ENCODE measurements around the gene RPS3. TPM values are rescaled to one million over a fixed set of nuclear protein-coding genes. Genes with fewer than 3 reads are reported as not detected.

RPS3 gene
- total and polyA plus RNA-seq, 2 of the 13 experiments (the other 11 are each of a cell fraction or from before 2014, with no cell fraction given): 2,143 to 3,616 TPM

DNA sequence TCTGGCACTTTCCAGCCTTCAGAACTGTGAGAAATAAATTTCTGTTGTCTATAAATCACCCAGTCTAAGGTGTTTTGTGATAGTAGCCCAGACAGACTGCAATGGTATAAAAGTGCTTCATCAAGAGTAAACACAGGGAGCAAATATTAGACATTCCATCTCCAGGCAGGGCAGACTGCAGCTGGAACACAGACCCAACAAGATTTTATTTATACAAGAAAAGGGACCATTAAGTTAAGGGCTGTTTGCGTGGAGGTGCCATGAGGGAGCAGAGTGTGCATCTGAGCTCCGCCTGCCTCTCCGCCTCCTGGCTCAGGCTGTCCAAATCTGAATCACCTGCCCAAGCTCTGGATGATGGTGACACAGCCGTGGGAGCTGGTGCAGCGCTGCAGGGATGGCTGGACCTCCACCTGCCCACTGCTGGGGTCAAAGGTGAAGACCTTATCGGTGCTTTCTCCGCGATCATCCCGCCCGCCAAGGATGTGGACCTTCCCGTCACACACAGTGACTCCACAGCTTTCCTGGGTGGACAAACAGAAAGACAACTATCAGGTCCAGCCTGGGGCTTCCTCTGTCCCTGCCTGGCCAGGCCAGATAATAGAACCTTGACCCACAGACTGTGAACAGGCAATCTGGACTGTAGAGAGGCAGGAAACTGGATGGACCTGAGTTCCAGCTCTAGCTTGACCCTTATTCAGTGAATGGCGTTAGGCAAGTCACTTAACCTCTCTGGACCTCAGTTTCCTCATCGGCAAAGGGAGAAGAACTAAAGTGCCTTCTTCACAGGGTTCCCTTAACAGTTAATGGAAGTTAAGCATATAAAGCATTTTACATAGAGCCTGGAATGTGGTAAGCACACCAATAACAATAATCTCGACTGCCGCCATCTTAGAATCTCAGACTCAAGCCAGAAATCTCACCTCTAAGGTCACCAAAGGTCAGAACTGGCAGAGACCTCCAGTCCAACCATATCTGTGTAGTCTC lies 23.2 kb downstream of the RPS3 start (continued):
- TF ChIP-seq ZNF367 (CRISPR knock-in tag; IDR thresholded peaks at IDR 0.05; ENCODE audit: borderline replicate concordance): no peak
- TF ChIP-seq ZNF460 (CRISPR knock-in tag; IDR thresholded peaks at IDR 0.05; ENCODE audit: borderline replicate concordance): no peak
- TF ChIP-seq HDAC6 (IDR thresholded peaks at IDR 0.05; ENCODE audit: low read depth, low read length): no peak
- no peak for TF ChIP-seq MTF1 (CRISPR knock-in tag; IDR thresholded peaks at IDR 0.05)
- TF ChIP-seq SRF (IDR thresholded peaks at IDR 0.05; ENCODE audit: low read depth, low read length): no peak
- TF ChIP-seq HDAC2 (CRISPR knock-in tag; IDR thresholded peaks at IDR 0.05): peak; percentile 78; the same call in 1 of the 2 replicates
- no peak for TF ChIP-seq ZNF674 (CRISPR knock-in tag; IDR thresholded peaks at IDR 0.05; ENCODE audit: low read depth)
- TF ChIP-seq, protein P1, sequence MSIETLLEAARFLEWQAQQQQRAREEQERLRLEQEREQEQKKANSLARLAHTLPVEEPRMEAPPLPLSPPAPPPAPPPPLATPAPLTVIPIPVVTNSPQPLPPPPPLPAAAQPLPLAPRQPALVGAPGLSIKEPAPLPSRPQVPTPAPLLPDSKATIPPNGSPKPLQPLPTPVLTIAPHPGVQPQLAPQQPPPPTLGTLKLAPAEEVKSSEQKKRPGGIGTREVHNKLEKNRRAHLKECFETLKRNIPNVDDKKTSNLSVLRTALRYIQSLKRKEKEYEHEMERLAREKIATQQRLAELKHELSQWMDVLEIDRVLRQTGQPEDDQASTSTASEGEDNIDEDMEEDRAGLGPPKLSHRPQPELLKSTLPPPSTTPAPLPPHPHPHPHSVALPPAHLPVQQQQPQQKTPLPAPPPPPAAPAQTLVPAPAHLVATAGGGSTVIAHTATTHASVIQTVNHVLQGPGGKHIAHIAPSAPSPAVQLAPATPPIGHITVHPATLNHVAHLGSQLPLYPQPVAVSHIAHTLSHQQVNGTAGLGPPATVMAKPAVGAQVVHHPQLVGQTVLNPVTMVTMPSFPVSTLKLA (IDR thresholded peaks at IDR 0.05): no peak
- TF ChIP-seq NR3C1 (CRISPR knock-in tag; IDR thresholded peaks at IDR 0.05): no peak
- TF ChIP-seq, protein P2, sequence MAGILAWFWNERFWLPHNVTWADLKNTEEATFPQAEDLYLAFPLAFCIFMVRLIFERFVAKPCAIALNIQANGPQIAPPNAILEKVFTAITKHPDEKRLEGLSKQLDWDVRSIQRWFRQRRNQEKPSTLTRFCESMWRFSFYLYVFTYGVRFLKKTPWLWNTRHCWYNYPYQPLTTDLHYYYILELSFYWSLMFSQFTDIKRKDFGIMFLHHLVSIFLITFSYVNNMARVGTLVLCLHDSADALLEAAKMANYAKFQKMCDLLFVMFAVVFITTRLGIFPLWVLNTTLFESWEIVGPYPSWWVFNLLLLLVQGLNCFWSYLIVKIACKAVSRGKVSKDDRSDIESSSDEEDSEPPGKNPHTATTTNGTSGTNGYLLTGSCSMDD (CRISPR knock-in tag; IDR thresholded peaks at IDR 0.05): no peak
- TF ChIP-seq, protein P3, sequence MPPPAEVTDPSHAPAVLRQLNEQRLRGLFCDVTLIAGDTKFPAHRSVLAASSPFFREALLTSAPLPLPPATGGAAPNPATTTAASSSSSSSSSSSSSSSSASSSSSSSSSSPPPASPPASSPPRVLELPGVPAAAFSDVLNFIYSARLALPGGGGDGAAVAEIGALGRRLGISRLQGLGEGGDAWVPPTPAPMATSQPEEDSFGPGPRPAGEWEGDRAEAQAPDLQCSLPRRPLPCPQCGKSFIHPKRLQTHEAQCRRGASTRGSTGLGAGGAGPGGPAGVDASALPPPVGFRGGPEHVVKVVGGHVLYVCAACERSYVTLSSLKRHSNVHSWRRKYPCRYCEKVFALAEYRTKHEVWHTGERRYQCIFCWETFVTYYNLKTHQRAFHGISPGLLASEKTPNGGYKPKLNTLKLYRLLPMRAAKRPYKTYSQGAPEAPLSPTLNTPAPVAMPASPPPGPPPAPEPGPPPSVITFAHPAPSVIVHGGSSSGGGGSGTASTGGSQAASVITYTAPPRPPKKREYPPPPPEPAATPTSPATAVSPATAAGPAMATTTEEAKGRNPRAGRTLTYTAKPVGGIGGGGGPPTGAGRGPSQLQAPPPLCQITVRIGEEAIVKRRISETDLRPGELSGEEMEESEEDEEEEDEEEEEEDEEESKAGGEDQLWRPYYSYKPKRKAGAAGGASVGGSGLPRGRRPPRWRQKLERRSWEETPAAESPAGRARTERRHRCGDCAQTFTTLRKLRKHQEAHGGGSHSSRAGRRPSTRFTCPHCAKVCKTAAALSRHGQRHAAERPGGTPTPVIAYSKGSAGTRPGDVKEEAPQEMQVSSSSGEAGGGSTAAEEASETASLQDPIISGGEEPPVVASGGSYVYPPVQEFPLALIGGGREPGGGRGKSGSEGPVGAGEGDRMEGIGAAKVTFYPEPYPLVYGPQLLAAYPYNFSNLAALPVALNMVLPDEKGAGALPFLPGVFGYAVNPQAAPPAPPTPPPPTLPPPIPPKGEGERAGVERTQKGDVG (CRISPR knock-in tag; IDR thresholded peaks at IDR 0.05; ENCODE audit: borderline replicate concordance): no peak
- 0 out of 2 replicates have a peak, but pooled peaks have one; percentile 21 for TF ChIP-seq NAIF1 (CRISPR knock-in tag; IDR thresholded peaks at IDR 0.05; ENCODE audit: borderline replicate concordance)
- no peak for TF ChIP-seq FOXP1 (IDR thresholded peaks at IDR 0.05)
- no peak for TF ChIP-seq FOXP1 (CRISPR knock-in tag; IDR thresholded peaks at IDR 0.05)
- TF ChIP-seq ZSCAN25 (CRISPR knock-in tag; IDR thresholded peaks at IDR 0.05): peak; percentile 38; the same call in 1 of the 2 replicates
- no peak for TF ChIP-seq HOXA9 (CRISPR knock-in tag; IDR thresholded peaks at IDR 0.05; ENCODE audit: borderline replicate concordance)
- no peak for TF ChIP-seq ZNF253 (CRISPR knock-in tag; IDR thresholded peaks at IDR 0.05; ENCODE audit: borderline replicate concordance)
- TF ChIP-seq ZNF777 (CRISPR knock-in tag; IDR thresholded peaks at IDR 0.05): no peak
- peak; percentile 48 for TF ChIP-seq XRCC5 (optimal IDR thresholded peaks at IDR 0.05; ENCODE audit: low read length)
- TF ChIP-seq ZNF10 (CRISPR knock-in tag; IDR thresholded peaks at IDR 0.05; ENCODE audit: borderline replicate concordance, low read depth): no peak
- TF ChIP-seq PAWR (CRISPR knock-in tag; IDR thresholded peaks at IDR 0.05; ENCODE audit: borderline replicate concordance): no peak
- peak; percentile 53; the same call in 1 of the 2 replicates for TF ChIP-seq ZNF350 (CRISPR knock-in tag; IDR thresholded peaks at IDR 0.05; ENCODE audit: borderline replicate concordance, low read depth)
- no peak for TF ChIP-seq GLI4 (CRISPR knock-in tag; IDR thresholded peaks at IDR 0.05; ENCODE audit: borderline replicate concordance)
- no peak for TF ChIP-seq ZBTB8A (CRISPR knock-in tag; IDR thresholded peaks at IDR 0.05; ENCODE audit: borderline replicate concordance, low read depth)
- TF ChIP-seq ZNF563 (CRISPR knock-in tag; IDR thresholded peaks at IDR 0.05): no peak

Data from HepG2 (cell line).